Measurements from ENCODE around the gene SDK2. TPM values are rescaled to one million over a fixed set of nuclear protein-coding genes. Genes with fewer than 3 reads are reported as not detected.
"Not testable (repeated sequence)": the region's sequence is repeated elsewhere in the genome, so short reads cannot be mapped to it uniquely, and the experiment has no call there.

Gene SDK2
- total RNA-seq, 1 donor from 2014 or later = 1.4 TPM

- TF ChIP-seq CTCF (IDR thresholded peaks at IDR 0.05) = no peak
- Histone ChIP-seq H3K27ac (no peak overlapping the region), H3K27me3 (ENCODE audit: low read depth) (no peaks in the 10 kb centered on the region), H3K4me3 (no peak overlapping the region), H3K9me3 (no peaks in the 10 kb centered on the region), H3K36me3 (no peaks in the 10 kb centered on the region), H3K4me1 (peaks cover under 1% of the 10 kb centered on the region)
- intact Hi-C loops (cut with DNase I) = no loop called here
- DNase-seq (no peak), ATAC-seq (no peak)
Measured at GRCh38 chr17:73317513-73318426, 326.5 kb downstream of the SDK2 start.

- intact Hi-C loops (cut with DNase I) = no loop called here
- no peaks in the 10 kb centered on the region for H3K36me3 ChIP-seq
- H3K27ac ChIP-seq = no peak overlapping the region
- H3K27me3 ChIP-seq (ENCODE audit: low read depth) = no peaks in the 10 kb centered on the region
- no peaks in the 10 kb centered on the region for H3K9me3 ChIP-seq
- peaks cover 7% of the 10 kb centered on the region for H3K4me1 ChIP-seq
- no peak for TF ChIP-seq CTCF (IDR thresholded peaks at IDR 0.05)
- no peak overlapping the region for H3K4me3 ChIP-seq
- ATAC-seq = no peak
- no peak for DNase-seq
Measured at GRCh38 chr17:73316919-73317505, 327.2 kb downstream of the SDK2 start.

- Histone ChIP-seq H3K27ac (no peak overlapping the region), H3K27me3 (ENCODE audit: low read depth) (no peaks in the 10 kb centered on the region), H3K4me1 (peaks cover 7% of the 10 kb centered on the region), H3K4me3 (no peak overlapping the region), H3K9me3 (no peaks in the 10 kb centered on the region), H3K36me3 (no peaks in the 10 kb centered on the region)
- DNase-seq (no peak), ATAC-seq (no peak)
- TF ChIP-seq CTCF (IDR thresholded peaks at IDR 0.05) = no peak
- intact Hi-C loops (cut with DNase I) = no loop called here
Measured at GRCh38 chr17:73315471-73315870, 328.8 kb downstream of the SDK2 start.

- Histone ChIP-seq H3K4me1 (peaks cover 25% of the 10 kb centered on the region), H3K4me3 (no peak overlapping the region), H3K9me3 (no peaks in the 10 kb centered on the region), H3K36me3 (no peaks in the 10 kb centered on the region), H3K27me3 (ENCODE audit: low read depth) (no peaks in the 10 kb centered on the region), H3K27ac (no peak overlapping the region)
- intact Hi-C loops (cut with DNase I) = no loop called here
- no peak for ATAC-seq
- no peak for TF ChIP-seq CTCF (IDR thresholded peaks at IDR 0.05)
- no peak for DNase-seq
Measured at GRCh38 chr17:73313526-73314127, 330.6 kb downstream of the SDK2 start.

- ATAC-seq; intact Hi-C loops (cut with DNase I); H3K36me3 ChIP-seq; H3K9me3 ChIP-seq; DNase-seq; H3K27me3 ChIP-seq (ENCODE audit: low read depth); H3K4me3 ChIP-seq: not testable (repeated sequence)
- Histone ChIP-seq H3K4me1 (peaks cover 32% of the 10 kb centered on the region), H3K27ac (peak overlapping the region; percentile 99)
Measured at GRCh38 chr17:73312887-73313286, 331.4 kb downstream of the SDK2 start.
